IMR-90 (cell line): ENCODE data around the gene TAGLN. TPM values are rescaled to one million over a fixed set of nuclear protein-coding genes. Genes with fewer than 3 reads are reported as not detected.

Experiments used
- ATAC-seq: fragments of 200-7000 bp; cut with Tn5 transposase; 2 replicates; pipeline ENCODE4 v1.9.1; 2020; ENCODE audit warnings: low read depth, mild to moderate bottlenecking, moderate library complexity
- BruUV-seq: library from RNA; stranded (reverse); fragments of 400-500 nt; replicated peaks from 2 replicates; lab custom pipeline; 2021; lab: Mats Ljungman, UMichigan
- CTCF ChIA-PET: fragments of 300-600 bp; formaldehyde crosslinking; extraction: SDS; loops from one replicate; lab custom pipeline; 2021; ENCODE audit warnings: antibody characterized with exemption; lab: Yijun Ruan, JAX
- POLR2A ChIA-PET: fragments of 300-600 bp; sonication (Branson Sonifier 250); formaldehyde crosslinking; loops from one replicate; lab custom pipeline; 2022; ENCODE audit warnings: antibody characterized with exemption; ENCODE audit not compliant: unreplicated experiment; lab: Charles Lee
- DNase-seq: peaks from one replicate; pipeline ENCODE4 v3.0.0; 2013
- H2AFZ ChIP-seq: replicated peaks from 2 replicates; pipeline ENCODE3; 2013; ENCODE audit warnings: low read length, mild to moderate bottlenecking; ENCODE audit not compliant: poor library complexity
- H2AK5ac ChIP-seq: 2 replicates; pipeline ENCODE4 v1.6.1; 2013; ENCODE audit warnings: low read depth, low read length, inconsistent platforms
- H2AK9ac ChIP-seq: replicated peaks from 2 replicates; pipeline ENCODE3; 2013; ENCODE audit warnings: mild to moderate bottlenecking, low read depth, low read length, moderate library complexity; ENCODE audit not compliant: poor library complexity
- H2BK120ac ChIP-seq: 2 replicates; pipeline ENCODE4 v1.6.1; 2013; ENCODE audit warnings: low read depth, low read length, inconsistent platforms
- H2BK15ac ChIP-seq: 3 replicates; pipeline ENCODE4 v1.6.1; 2013; ENCODE audit warnings: low read depth, low read length, inconsistent platforms
- H2BK20ac ChIP-seq: 2 replicates; pipeline ENCODE4 v1.6.1; 2013; ENCODE audit warnings: low read depth, mild to moderate bottlenecking, inconsistent platforms, low read length, moderate library complexity
- H2BK5ac ChIP-seq: 2 replicates; pipeline ENCODE4 v1.6.1; 2013; ENCODE audit warnings: mild to moderate bottlenecking, low read depth, low read length, inconsistent platforms; ENCODE audit not compliant: poor library complexity, severe bottlenecking
- H3K14ac ChIP-seq: replicated peaks from 2 replicates; pipeline ENCODE4 v1.6.1; 2013; ENCODE audit warnings: low read depth, low read length, inconsistent platforms
- H3K18ac ChIP-seq: 2 replicates; pipeline ENCODE4 v1.6.1; 2013; ENCODE audit warnings: low read depth, low read length, control low read depth
- H3K23ac ChIP-seq: 2 replicates; pipeline ENCODE4 v1.6.1; 2013; ENCODE audit warnings: low read depth, low read length, inconsistent platforms
- H3K27ac ChIP-seq: 2 replicates; pipeline ENCODE4 v1.5.1; 2013; ENCODE audit warnings: mild to moderate bottlenecking, control low read depth, low read length; ENCODE audit not compliant: insufficient read depth
- H3K27me3 ChIP-seq: 2 replicates; pipeline ENCODE4 v1.6.1; 2013; ENCODE audit warnings: low read length; ENCODE audit not compliant: control insufficient read depth, insufficient read depth
- H3K36me3 ChIP-seq: 2 replicates; pipeline ENCODE4 v1.6.1; 2013; ENCODE audit warnings: low read length, mixed read lengths; ENCODE audit not compliant: control insufficient read depth, insufficient read depth
- H3K4ac ChIP-seq: 2 replicates; pipeline ENCODE4 v1.6.1; 2013; ENCODE audit warnings: low read depth, low read length, inconsistent platforms
- H3K4me1 ChIP-seq: 2 replicates; pipeline ENCODE4 v1.6.1; 2013; ENCODE audit warnings: low read length, mixed read lengths; ENCODE audit not compliant: control insufficient read depth, insufficient read depth
- H3K4me2 ChIP-seq: 2 replicates; pipeline ENCODE4 v1.6.1; 2013; ENCODE audit warnings: low read depth, mild to moderate bottlenecking, control low read depth, low read length, moderate library complexity
- H3K4me3 ChIP-seq: 2 replicates; pipeline ENCODE4 v1.5.1; 2013; ENCODE audit warnings: low read depth, mild to moderate bottlenecking, control low read depth, low read length, moderate library complexity; ENCODE audit not compliant: insufficient read depth
- H3K56ac ChIP-seq: 2 replicates; pipeline ENCODE4 v1.6.1; 2013; ENCODE audit warnings: low read length, inconsistent platforms; ENCODE audit not compliant: insufficient read depth; ENCODE audit errors: extremely low read depth
- H3K79me1 ChIP-seq, 2 experiments: 2 replicates each; pipeline ENCODE4 v1.6.1; 2013; ENCODE audit warnings: low read length in 2 of 2, inconsistent platforms in 1 of 2, low read depth in 1 of 2
- H3K9ac ChIP-seq: 2 replicates; pipeline ENCODE4 v1.6.1; 2013; ENCODE audit warnings: low read depth, low read length, control low read depth
- H3K9me1 ChIP-seq: 2 replicates; pipeline ENCODE4 v1.6.1; 2013; ENCODE audit warnings: low read length, inconsistent platforms; ENCODE audit not compliant: insufficient read depth
- H3K9me3 ChIP-seq: 2 replicates; pipeline ENCODE4 v1.6.1; 2013; ENCODE audit warnings: low read length; ENCODE audit not compliant: control insufficient read depth, insufficient read depth
- H4K20me1 ChIP-seq: 2 replicates; pipeline ENCODE4 v1.6.1; 2013; ENCODE audit warnings: low read length, inconsistent platforms; ENCODE audit not compliant: insufficient read depth
- H4K5ac ChIP-seq: 2 replicates; pipeline ENCODE4 v1.6.1; 2013; ENCODE audit warnings: mild to moderate bottlenecking, low read depth, low read length, control low read depth
- H4K8ac ChIP-seq, 2 experiments: 2 replicates each; pipeline ENCODE4 v1.6.1; 2013; ENCODE audit warnings: low read depth in 2 of 2, low read length in 2 of 2, control low read depth in 1 of 2, inconsistent platforms in 1 of 2
- H4K91ac ChIP-seq: 2 replicates; pipeline ENCODE4 v1.6.1; 2013; ENCODE audit warnings: low read depth, low read length, inconsistent platforms; ENCODE audit not compliant: insufficient read depth
- BHLHE40 ChIP-seq: fragments of 150-350 bp; IDR thresholded peaks from 2 replicates; pipeline ENCODE4 v1.6.1; 2016; ENCODE audit warnings: mild to moderate bottlenecking, low read depth, low read length
- CEBPB ChIP-seq: IDR thresholded peaks from 2 replicates; pipeline ENCODE4 v1.6.1; 2012; ENCODE audit warnings: low read depth, low read length, improper control_type of control experiment
- CHD1 ChIP-seq: IDR thresholded peaks from 2 replicates; pipeline ENCODE4 v1.6.1; 2012; ENCODE audit warnings: low read depth, low read length, improper control_type of control experiment
- CTCF ChIP-seq: conservative IDR thresholded peaks from 2 replicates; pipeline ENCODE4 v1.5.1; 2012; ENCODE audit warnings: mild to moderate bottlenecking, low read depth, low read length, improper control_type of control experiment
- FOS ChIP-seq: fragments of 150-350 bp; IDR thresholded peaks from 2 replicates; pipeline ENCODE4 v1.6.1; 2016; ENCODE audit warnings: low read depth, low read length
- MAFK ChIP-seq: IDR thresholded peaks from 2 replicates; pipeline ENCODE4 v1.6.1; 2012; ENCODE audit warnings: low read depth, low read length, improper control_type of control experiment
- MAZ ChIP-seq: IDR thresholded peaks from 2 replicates; pipeline ENCODE4 v1.6.1; 2012; ENCODE audit warnings: low read depth, mild to moderate bottlenecking, low read length, improper control_type of control experiment, moderate library complexity, borderline replicate concordance
- MXI1 ChIP-seq: IDR thresholded peaks from 2 replicates; pipeline ENCODE4 v1.6.1; 2012; ENCODE audit warnings: low read depth, mild to moderate bottlenecking, low read length, moderate library complexity, borderline replicate concordance
- NFE2L2 ChIP-seq: fragments of 150-350 bp; IDR thresholded peaks from 2 replicates; pipeline ENCODE4 v1.6.1; 2016; ENCODE audit warnings: low read depth, mild to moderate bottlenecking, low read length
- POLR2A ChIP-seq: IDR thresholded peaks from 2 replicates; pipeline ENCODE4 v1.6.1; 2012; ENCODE audit warnings: mild to moderate bottlenecking, low read depth, low read length
- RAD21 ChIP-seq: IDR thresholded peaks from 2 replicates; pipeline ENCODE4 v1.6.1; 2012; ENCODE audit warnings: low read length, improper control_type of control experiment
- RCOR1 ChIP-seq: IDR thresholded peaks from 2 replicates; pipeline ENCODE4 v1.6.1; 2012; ENCODE audit warnings: mild to moderate bottlenecking, low read length, improper control_type of control experiment; ENCODE audit not compliant: insufficient replicate concordance
- RFX5 ChIP-seq: IDR thresholded peaks from 2 replicates; pipeline ENCODE4 v1.8.0; 2012; ENCODE audit warnings: low read depth, mild to moderate bottlenecking, low read length, moderate library complexity
- SMC3 ChIP-seq: fragments of 150-350 bp; IDR thresholded peaks from 2 replicates; pipeline ENCODE4 v1.6.1; 2016; ENCODE audit warnings: low read depth, mild to moderate bottlenecking, antibody characterized with exemption, low read length, moderate library complexity
- WGBS, 2 experiments: methylation state at CpG; one replicate each; pipeline versions ENCODE4 v1.1.5 to v1.1.7; 2013; ENCODE audit warnings: missing lambda C conversion rate in 2 of 2; ENCODE audit not compliant: insufficient read length in 1 of 2; ENCODE audit errors: extremely low coverage in 2 of 2; 5-methylcytosine and 5-hydroxymethylcytosine counted together
- dilution Hi-C: fragments of 300-500 bp; cut with HindIII; formaldehyde crosslinking; loops from one replicate; pipeline ENCODE4 v1.14.3; 2018; ENCODE audit warnings: low sequenced_read_pairs; ENCODE audit not compliant: unreplicated experiment
- in situ Hi-C: fragments of 300-500 bp; cut with MboI; formaldehyde crosslinking; loops from 3 replicates; pipeline ENCODE4 v1.14.3; 2019; ENCODE audit warnings: low sequenced_read_pairs, inconsistent platforms, mixed read lengths
- intact Hi-C: fragments of 100-400 bp; cut with micrococcal nuclease; formaldehyde crosslinking; loops from 2 replicates; pipeline ENCODE4 v1.10.0; 2022
- polyA plus RNA-seq, 3 experiments: library from polyadenylated mRNA; depleted of rRNA; stranded (reverse); fragments of >200 nt; gene quantifications; 2 replicates each; pipeline ENCODE4 v1.2.3, GENCODE V29; 2012; ENCODE audit warnings: low replicate concordance in 1 of 3
- total RNA-seq: library from RNA; depleted of rRNA; stranded (reverse); fragments of >200 nt; gene quantifications from 2 replicates; pipeline ENCODE4 v1.2.3, GENCODE V29; 2012
- TF ChIP-seq, protein P1 (sequence below): fragments of 150-350 bp; IDR thresholded peaks from 2 replicates; pipeline ENCODE4 v1.6.1; 2017; ENCODE audit warnings: mild to moderate bottlenecking, antibody characterized with exemption, low read length, low read depth
- TF ChIP-seq, protein P2 (sequence below): fragments of 150-350 bp; IDR thresholded peaks from 2 replicates; pipeline ENCODE4 v1.6.1; 2016; ENCODE audit warnings: low read depth, mild to moderate bottlenecking, low read length, moderate library complexity, borderline replicate concordance

Gene TAGLN
- total and polyA plus RNA-seq, 2 of the 4 experiments (the other 2 are of a cell fraction): 2,558 to 3,760 TPM

- no peak overlapping the region for H3K23ac ChIP-seq
- no peak overlapping the region for H2BK20ac ChIP-seq
- H3K9me1 ChIP-seq: no peaks in the 10 kb centered on the region; the same call in 1 of the 2 replicates
- no peak overlapping the region for H2BK5ac ChIP-seq
- no peak overlapping the region for H2BK120ac ChIP-seq
- intact Hi-C loops: no loop called here
- H2AK5ac ChIP-seq: no peak overlapping the region
- H4K91ac ChIP-seq: no peak overlapping the region
- no peak overlapping the region for H3K9ac ChIP-seq
- H4K20me1 ChIP-seq: 0 out of 2 replicates have a peak, but pooled peaks cover 3% of the 10 kb centered on the region
- peaks cover 6 to 10% of the 10 kb centered on the region in 2 experiments; a peak in 3 of 4 replicates for H3K79me1 ChIP-seq
- H3K14ac ChIP-seq: no peak overlapping the region
- no TSS peak for BruUV-seq
- no peak overlapping the region for H3K4ac ChIP-seq
- dilution Hi-C loops: no loop called here
- no peaks in the 10 kb centered on the region for H3K27me3 ChIP-seq
- no peak overlapping the region for H3K4me2 ChIP-seq
- POLR2A ChIA-PET: no interaction called here
- CTCF ChIA-PET: no interaction called here
- H3K4me1 ChIP-seq: peaks cover 2% of the 10 kb centered on the region; the same call in 1 of the 2 replicates
- no peak overlapping the region for H4K8ac ChIP-seq
- DNase-seq (no peak), ATAC-seq (no peak)
- H4K5ac ChIP-seq: no peak overlapping the region
- H2AFZ ChIP-seq: no peak overlapping the region
- no peak overlapping the region for H3K4me3 ChIP-seq
- in situ Hi-C loops: no loop called here
- H3K18ac ChIP-seq: no peak overlapping the region
- no peak overlapping the region for H2AK9ac ChIP-seq
- no peak overlapping the region for H3K56ac ChIP-seq
- H3K9me3 ChIP-seq: no peaks in the 10 kb centered on the region
- peaks cover 5% of the 10 kb centered on the region for H3K36me3 ChIP-seq
- TF ChIP-seq MAFK (no peak), CEBPB (no peak), MXI1 (no peak), SMC3 (no peak), RAD21 (no peak), MAZ (no peak), POLR2A (no peak), CTCF (no peak), FOS (no peak), RFX5 (no peak), BHLHE40 (no peak), CHD1 (no peak), NFE2L2 (no peak), RCOR1 (no peak)
- TF ChIP-seq, protein P1, sequence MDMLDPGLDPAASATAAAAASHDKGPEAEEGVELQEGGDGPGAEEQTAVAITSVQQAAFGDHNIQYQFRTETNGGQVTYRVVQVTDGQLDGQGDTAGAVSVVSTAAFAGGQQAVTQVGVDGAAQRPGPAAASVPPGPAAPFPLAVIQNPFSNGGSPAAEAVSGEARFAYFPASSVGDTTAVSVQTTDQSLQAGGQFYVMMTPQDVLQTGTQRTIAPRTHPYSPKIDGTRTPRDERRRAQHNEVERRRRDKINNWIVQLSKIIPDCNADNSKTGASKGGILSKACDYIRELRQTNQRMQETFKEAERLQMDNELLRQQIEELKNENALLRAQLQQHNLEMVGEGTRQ: no peak
- TF ChIP-seq, protein P2, sequence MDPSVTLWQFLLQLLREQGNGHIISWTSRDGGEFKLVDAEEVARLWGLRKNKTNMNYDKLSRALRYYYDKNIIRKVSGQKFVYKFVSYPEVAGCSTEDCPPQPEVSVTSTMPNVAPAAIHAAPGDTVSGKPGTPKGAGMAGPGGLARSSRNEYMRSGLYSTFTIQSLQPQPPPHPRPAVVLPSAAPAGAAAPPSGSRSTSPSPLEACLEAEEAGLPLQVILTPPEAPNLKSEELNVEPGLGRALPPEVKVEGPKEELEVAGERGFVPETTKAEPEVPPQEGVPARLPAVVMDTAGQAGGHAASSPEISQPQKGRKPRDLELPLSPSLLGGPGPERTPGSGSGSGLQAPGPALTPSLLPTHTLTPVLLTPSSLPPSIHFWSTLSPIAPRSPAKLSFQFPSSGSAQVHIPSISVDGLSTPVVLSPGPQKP: no peak
- 75% methylated on average over 2 of the region's 3 CpGs; no CpG with 5 or more reads in 1 of the 2 experiments for WGBS, 2 experiments
- H3K27ac ChIP-seq: no peak overlapping the region
- no peak overlapping the region for H2BK15ac ChIP-seq
Observed at GRCh38 chr11:117255966-117256365, 56.8 kb downstream of the TAGLN start.
